K562 (cell line): Measurements from ENCODE around the gene DYNLL1. TPM values are rescaled to one million over a fixed set of nuclear protein-coding genes. Genes with fewer than 3 reads are reported as not detected.

Source experiments
- ASH1L ChIP-seq: fragments of 450-650 bp; IDR thresholded peaks from 2 replicates; pipeline ENCODE4 v1.6.1; 2018; ENCODE audit warnings: borderline replicate concordance, mild to moderate bottlenecking, low read depth; ENCODE audit not compliant: partially characterized antibody
- DPF2 ChIP-seq: fragments of 450-650 bp; IDR thresholded peaks from 2 replicates; pipeline ENCODE4 v1.6.1; 2016
- HLTF ChIP-seq: fragments of 450-650 bp; IDR thresholded peaks from 2 replicates; pipeline ENCODE4 v1.6.1; 2016
- KLF6 ChIP-seq: fragments of 250-450 bp; sonication (Bioruptor Pico); IDR thresholded peaks from 2 replicates; pipeline ENCODE4 v1.4.0; 2020; ENCODE audit warnings: mild to moderate bottlenecking, moderate library complexity, borderline replicate concordance
- RAD21 ChIP-seq, 2 experiments: fragments of 250-450 bp in 1 of 2; fragments of 450-650 bp in 1 of 2; sonication (Bioruptor Pico) in 1 of 2; formaldehyde crosslinking in 1 of 2; IDR thresholded peaks in 1 of 2; conservative IDR thresholded peaks in 1 of 2; 2 replicates each; pipeline versions ENCODE4 v1.4.0 to v1.8.0; 2020 to 2022; ENCODE audit warnings: mild to moderate bottlenecking in 2 of 2, moderate library complexity in 1 of 2
- REST ChIP-seq, 2 experiments: fragments of 450-650 bp; formaldehyde crosslinking in 1 of 2; IDR thresholded peaks; 2 replicates each; pipeline versions ENCODE4 v1.4.0 to v1.6.1; 2014 to 2020; ENCODE audit warnings: mild to moderate bottlenecking in 2 of 2, borderline replicate concordance in 1 of 2, low read depth in 1 of 2
- polyA plus RNA-seq, 8 experiments: library from polyadenylated mRNA; depleted of rRNA in 4 of 8; stranded (reverse) in 5 of 8; unstranded in 3 of 8; fragments of >200 nt; fragmentation: Nextera tagmentation in 2 of 8; fragmentation: Illumina TruSeq in 1 of 8; extraction: Ambion mirVana in 2 of 8; extraction: Trizol in 1 of 8; gene quantifications; 2 replicates each; pipeline versions ENCODE4 v1.2.1 to v1.2.3, GENCODE V29; 2011 to 2014; ENCODE audit warnings: inconsistent platforms in 1 of 8, missing spikeins in 1 of 8
- total RNA-seq, 7 experiments: library from RNA; depleted of rRNA in 6 of 7; stranded (reverse); fragments of >200 nt in 6 of 7; fragmentation: Illumina TruSeq in 2 of 7; extraction: Trizol in 2 of 7; gene quantifications; 2 replicates each; pipeline versions ENCODE4 v1.2.1 to v1.2.3, GENCODE V29; 2011 to 2021; ENCODE audit warnings: low replicate concordance in 1 of 7
- TF ChIP-seq, protein P1 (sequence below): sonication (generic); formaldehyde crosslinking; IDR thresholded peaks from 2 replicates; pipeline ENCODE4 v1.8.0; 2022; ENCODE audit warnings: mild to moderate bottlenecking, missing genetic modification reagents, borderline replicate concordance
- TF ChIP-seq, protein P2 (sequence below), 2 experiments: fragments of 450-650 bp; IDR thresholded peaks; 2 replicates each; pipeline ENCODE4 v1.6.1; 2018; ENCODE audit warnings: mild to moderate bottlenecking in 2 of 2, low read depth in 1 of 2; ENCODE audit not compliant: partially characterized antibody in 2 of 2
- TF ChIP-seq, protein P3 (sequence below): fragments of 450-650 bp; IDR thresholded peaks from 2 replicates; pipeline ENCODE4 v1.6.1; 2017; ENCODE audit warnings: antibody characterized with exemption

The DYNLL1 gene
- total and polyA plus RNA-seq, 9 of the 15 experiments (the other 6 are each of a cell fraction or from before 2014, with no cell fraction given), result 303 to 1,112 (median 468) TPM

DNA sequence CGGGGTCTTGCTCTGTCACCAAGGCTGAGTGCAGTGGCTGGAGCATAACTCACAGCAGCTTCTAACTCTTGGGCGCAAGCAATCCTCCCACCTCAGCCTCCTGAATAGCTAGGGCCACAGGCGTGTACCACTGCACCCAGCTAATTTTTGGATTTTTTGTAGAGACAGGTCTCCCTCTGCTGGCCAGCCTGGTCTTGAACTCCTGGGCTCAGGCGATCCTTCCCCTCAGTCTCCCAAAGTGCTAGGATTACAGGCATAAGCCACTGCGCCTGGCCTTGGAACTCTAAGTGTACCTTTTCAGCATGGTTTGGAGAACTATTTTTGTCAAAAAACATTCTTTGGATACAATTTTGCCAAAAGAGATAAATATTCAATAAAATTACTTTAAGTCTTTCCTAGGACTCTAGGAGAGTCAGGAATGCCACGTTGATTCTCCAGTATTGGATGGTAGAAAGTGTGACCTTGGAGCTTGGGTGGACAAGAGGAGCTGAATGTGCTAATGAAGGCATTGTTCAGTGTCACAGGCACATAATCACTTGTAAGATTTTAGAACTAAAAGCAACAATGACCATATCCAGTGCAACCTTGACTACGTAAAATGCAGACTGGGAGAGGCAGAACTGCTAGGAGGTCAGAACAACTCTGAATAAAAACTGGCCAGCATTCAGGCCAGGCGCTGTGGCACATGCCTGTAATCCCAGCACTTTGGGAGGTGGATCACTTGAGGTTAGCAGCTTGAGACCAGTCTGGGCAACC, 29.2 kb upstream of the DYNLL1 start (continued):
- TF ChIP-seq REST (IDR thresholded peaks at IDR 0.05; ENCODE audit: borderline replicate concordance), result peak; percentile 28; the same call in 1 of the 2 replicates
- no peak for TF ChIP-seq REST (CRISPR knock-in tag; IDR thresholded peaks at IDR 0.05; ENCODE audit: low read depth)
- TF ChIP-seq DPF2, result no peak
- TF ChIP-seq, protein P1, sequence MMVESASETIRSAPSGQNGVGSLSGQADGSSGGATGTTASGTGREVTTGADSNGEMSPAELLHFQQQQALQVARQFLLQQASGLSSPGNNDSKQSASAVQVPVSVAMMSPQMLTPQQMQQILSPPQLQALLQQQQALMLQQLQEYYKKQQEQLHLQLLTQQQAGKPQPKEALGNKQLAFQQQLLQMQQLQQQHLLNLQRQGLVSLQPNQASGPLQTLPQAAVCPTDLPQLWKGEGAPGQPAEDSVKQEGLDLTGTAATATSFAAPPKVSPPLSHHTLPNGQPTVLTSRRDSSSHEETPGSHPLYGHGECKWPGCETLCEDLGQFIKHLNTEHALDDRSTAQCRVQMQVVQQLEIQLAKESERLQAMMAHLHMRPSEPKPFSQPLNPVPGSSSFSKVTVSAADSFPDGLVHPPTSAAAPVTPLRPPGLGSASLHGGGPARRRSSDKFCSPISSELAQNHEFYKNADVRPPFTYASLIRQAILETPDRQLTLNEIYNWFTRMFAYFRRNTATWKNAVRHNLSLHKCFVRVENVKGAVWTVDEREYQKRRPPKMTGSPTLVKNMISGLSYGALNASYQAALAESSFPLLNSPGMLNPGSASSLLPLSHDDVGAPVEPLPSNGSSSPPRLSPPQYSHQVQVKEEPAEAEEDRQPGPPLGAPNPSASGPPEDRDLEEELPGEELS, result no peak
- TF ChIP-seq RAD21 (CRISPR knock-in tag; conservative IDR thresholded peaks at IDR 0.05 in 1 of 2, IDR thresholded peaks at IDR 0.05 in 1 of 2), result peak; percentile 40 to 45; a peak in 3 of 4 replicates
- TF ChIP-seq, protein P2, sequence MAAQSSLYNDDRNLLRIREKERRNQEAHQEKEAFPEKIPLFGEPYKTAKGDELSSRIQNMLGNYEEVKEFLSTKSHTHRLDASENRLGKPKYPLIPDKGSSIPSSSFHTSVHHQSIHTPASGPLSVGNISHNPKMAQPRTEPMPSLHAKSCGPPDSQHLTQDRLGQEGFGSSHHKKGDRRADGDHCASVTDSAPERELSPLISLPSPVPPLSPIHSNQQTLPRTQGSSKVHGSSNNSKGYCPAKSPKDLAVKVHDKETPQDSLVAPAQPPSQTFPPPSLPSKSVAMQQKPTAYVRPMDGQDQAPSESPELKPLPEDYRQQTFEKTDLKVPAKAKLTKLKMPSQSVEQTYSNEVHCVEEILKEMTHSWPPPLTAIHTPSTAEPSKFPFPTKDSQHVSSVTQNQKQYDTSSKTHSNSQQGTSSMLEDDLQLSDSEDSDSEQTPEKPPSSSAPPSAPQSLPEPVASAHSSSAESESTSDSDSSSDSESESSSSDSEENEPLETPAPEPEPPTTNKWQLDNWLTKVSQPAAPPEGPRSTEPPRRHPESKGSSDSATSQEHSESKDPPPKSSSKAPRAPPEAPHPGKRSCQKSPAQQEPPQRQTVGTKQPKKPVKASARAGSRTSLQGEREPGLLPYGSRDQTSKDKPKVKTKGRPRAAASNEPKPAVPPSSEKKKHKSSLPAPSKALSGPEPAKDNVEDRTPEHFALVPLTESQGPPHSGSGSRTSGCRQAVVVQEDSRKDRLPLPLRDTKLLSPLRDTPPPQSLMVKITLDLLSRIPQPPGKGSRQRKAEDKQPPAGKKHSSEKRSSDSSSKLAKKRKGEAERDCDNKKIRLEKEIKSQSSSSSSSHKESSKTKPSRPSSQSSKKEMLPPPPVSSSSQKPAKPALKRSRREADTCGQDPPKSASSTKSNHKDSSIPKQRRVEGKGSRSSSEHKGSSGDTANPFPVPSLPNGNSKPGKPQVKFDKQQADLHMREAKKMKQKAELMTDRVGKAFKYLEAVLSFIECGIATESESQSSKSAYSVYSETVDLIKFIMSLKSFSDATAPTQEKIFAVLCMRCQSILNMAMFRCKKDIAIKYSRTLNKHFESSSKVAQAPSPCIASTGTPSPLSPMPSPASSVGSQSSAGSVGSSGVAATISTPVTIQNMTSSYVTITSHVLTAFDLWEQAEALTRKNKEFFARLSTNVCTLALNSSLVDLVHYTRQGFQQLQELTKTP (IDR thresholded peaks at IDR 0.05; ENCODE audit: low read depth in 1 of 2, partially characterized antibody in 2 of 2), result no peak
- TF ChIP-seq ASH1L, result no peak
- no peak for TF ChIP-seq KLF6 (CRISPR knock-in tag)
- TF ChIP-seq, protein P3, sequence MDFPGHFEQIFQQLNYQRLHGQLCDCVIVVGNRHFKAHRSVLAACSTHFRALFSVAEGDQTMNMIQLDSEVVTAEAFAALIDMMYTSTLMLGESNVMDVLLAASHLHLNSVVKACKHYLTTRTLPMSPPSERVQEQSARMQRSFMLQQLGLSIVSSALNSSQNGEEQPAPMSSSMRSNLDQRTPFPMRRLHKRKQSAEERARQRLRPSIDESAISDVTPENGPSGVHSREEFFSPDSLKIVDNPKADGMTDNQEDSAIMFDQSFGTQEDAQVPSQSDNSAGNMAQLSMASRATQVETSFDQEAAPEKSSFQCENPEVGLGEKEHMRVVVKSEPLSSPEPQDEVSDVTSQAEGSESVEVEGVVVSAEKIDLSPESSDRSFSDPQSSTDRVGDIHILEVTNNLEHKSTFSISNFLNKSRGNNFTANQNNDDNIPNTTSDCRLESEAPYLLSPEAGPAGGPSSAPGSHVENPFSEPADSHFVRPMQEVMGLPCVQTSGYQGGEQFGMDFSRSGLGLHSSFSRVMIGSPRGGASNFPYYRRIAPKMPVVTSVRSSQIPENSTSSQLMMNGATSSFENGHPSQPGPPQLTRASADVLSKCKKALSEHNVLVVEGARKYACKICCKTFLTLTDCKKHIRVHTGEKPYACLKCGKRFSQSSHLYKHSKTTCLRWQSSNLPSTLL, result no peak
- no peak for TF ChIP-seq HLTF
